Astrocyte (in vitro differentiated cells and primary cell): ENCODE data around the gene MXRA7.

Source experiments
- CTCF ChIP-seq: IDR thresholded peaks from 2 replicates; pipeline ENCODE4 v1.5.1; 2011; ENCODE audit warnings: low read depth, mild to moderate bottlenecking, inconsistent platforms, low read length, moderate library complexity; ENCODE audit not compliant: insufficient read depth
- EZH2 ChIP-seq: IDR thresholded peaks from 2 replicates; pipeline ENCODE4 v1.6.1; 2012; ENCODE audit warnings: mild to moderate bottlenecking, low read length, inconsistent platforms; ENCODE audit not compliant: insufficient read depth

- TF ChIP-seq CTCF (no peak), EZH2 (no peak)
Measured at GRCh38 chr17:76683011-76683755, 27.6 kb downstream of the MXRA7 start.
